ENCODE measurements around the gene KPNB1. TPM values are rescaled to one million over a fixed set of nuclear protein-coding genes. Genes with fewer than 3 reads are reported as not detected.

KPNB1 gene
- total and polyA plus RNA-seq, 2 experiments from 2014 or later: 274 to 599 TPM

DNA sequence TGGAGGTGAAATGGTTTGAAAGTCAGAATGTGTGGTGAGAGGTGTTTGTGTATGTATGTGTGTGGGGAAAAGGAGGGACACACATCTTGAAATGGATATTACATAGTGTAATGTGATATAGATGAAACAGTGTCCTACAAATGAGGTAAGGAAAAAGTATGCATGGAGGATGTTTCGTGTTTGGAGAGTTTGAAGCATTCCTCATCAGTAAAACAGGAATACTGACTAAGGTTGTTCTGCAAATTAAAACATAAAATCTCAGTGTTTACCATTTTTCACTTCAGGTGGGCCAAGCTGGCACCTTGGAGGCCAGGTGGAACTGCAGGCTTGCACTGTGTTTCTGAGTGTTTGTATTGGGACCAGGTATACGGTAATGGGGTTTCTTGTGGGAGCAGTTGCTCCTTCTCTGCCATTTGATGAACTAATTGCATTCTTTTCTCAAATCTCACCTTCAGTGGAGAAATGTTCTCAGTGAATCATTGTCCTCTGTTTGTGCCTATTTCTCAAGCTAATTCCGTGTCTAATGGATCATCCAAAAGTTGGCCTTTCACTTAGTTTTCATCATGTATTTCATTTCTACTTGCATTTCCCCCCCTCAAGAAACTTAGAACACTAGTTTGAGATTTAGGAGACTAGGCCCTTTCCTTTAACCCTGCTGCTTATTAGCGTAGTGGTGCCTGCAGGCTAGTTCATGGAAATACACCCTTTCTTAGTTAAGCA lies 36.0 kb downstream of the KPNB1 start:
- Histone ChIP-seq H3K27me3 (ENCODE audit: insufficient read depth) (no peaks in the 10 kb centered on the region), H3K4me2 (no peak overlapping the region), H3K27ac (ENCODE audit: low read depth) (0 out of 2 replicates have a peak overlapping the region, but pooled peaks have one; percentile 4), H2AFZ (no peak overlapping the region), H4K20me1 (replicated peaks; ENCODE audit: insufficient read depth) (peaks cover 25% of the 10 kb centered on the region; the same call in 1 of the 2 replicates), H3K4me1 (ENCODE audit: insufficient read depth) (peaks cover 9% of the 10 kb centered on the region), H3F3A (replicated peaks; ENCODE audit: low read depth) (peaks cover 35% of the 10 kb centered on the region), H3K36me3 (ENCODE audit: insufficient read depth) (peaks cover 31% of the 10 kb centered on the region), H3K79me2 (replicated peaks; ENCODE audit: insufficient read depth) (no peaks in the 10 kb centered on the region), H3K4me3 (no peak overlapping the region), H3K9me2 (ENCODE audit: insufficient read depth) (no peaks in the 10 kb centered on the region)
- no peak overlapping the region for H3K4me3 Mint-ChIP-seq
- DNase-seq (ENCODE audit: low spot score): no peak
- H3K9me3 Mint-ChIP-seq: no peaks in the 10 kb centered on the region
- H3K36me3 Mint-ChIP-seq (ENCODE audit: low read depth): peaks cover 46% of the 10 kb centered on the region
- peaks cover 29% of the 10 kb centered on the region for H3K4me1 Mint-ChIP-seq
- ATAC-seq: peak; percentile 6; the same call in 2 of the 3 replicates
- TF ChIP-seq, protein P1, sequence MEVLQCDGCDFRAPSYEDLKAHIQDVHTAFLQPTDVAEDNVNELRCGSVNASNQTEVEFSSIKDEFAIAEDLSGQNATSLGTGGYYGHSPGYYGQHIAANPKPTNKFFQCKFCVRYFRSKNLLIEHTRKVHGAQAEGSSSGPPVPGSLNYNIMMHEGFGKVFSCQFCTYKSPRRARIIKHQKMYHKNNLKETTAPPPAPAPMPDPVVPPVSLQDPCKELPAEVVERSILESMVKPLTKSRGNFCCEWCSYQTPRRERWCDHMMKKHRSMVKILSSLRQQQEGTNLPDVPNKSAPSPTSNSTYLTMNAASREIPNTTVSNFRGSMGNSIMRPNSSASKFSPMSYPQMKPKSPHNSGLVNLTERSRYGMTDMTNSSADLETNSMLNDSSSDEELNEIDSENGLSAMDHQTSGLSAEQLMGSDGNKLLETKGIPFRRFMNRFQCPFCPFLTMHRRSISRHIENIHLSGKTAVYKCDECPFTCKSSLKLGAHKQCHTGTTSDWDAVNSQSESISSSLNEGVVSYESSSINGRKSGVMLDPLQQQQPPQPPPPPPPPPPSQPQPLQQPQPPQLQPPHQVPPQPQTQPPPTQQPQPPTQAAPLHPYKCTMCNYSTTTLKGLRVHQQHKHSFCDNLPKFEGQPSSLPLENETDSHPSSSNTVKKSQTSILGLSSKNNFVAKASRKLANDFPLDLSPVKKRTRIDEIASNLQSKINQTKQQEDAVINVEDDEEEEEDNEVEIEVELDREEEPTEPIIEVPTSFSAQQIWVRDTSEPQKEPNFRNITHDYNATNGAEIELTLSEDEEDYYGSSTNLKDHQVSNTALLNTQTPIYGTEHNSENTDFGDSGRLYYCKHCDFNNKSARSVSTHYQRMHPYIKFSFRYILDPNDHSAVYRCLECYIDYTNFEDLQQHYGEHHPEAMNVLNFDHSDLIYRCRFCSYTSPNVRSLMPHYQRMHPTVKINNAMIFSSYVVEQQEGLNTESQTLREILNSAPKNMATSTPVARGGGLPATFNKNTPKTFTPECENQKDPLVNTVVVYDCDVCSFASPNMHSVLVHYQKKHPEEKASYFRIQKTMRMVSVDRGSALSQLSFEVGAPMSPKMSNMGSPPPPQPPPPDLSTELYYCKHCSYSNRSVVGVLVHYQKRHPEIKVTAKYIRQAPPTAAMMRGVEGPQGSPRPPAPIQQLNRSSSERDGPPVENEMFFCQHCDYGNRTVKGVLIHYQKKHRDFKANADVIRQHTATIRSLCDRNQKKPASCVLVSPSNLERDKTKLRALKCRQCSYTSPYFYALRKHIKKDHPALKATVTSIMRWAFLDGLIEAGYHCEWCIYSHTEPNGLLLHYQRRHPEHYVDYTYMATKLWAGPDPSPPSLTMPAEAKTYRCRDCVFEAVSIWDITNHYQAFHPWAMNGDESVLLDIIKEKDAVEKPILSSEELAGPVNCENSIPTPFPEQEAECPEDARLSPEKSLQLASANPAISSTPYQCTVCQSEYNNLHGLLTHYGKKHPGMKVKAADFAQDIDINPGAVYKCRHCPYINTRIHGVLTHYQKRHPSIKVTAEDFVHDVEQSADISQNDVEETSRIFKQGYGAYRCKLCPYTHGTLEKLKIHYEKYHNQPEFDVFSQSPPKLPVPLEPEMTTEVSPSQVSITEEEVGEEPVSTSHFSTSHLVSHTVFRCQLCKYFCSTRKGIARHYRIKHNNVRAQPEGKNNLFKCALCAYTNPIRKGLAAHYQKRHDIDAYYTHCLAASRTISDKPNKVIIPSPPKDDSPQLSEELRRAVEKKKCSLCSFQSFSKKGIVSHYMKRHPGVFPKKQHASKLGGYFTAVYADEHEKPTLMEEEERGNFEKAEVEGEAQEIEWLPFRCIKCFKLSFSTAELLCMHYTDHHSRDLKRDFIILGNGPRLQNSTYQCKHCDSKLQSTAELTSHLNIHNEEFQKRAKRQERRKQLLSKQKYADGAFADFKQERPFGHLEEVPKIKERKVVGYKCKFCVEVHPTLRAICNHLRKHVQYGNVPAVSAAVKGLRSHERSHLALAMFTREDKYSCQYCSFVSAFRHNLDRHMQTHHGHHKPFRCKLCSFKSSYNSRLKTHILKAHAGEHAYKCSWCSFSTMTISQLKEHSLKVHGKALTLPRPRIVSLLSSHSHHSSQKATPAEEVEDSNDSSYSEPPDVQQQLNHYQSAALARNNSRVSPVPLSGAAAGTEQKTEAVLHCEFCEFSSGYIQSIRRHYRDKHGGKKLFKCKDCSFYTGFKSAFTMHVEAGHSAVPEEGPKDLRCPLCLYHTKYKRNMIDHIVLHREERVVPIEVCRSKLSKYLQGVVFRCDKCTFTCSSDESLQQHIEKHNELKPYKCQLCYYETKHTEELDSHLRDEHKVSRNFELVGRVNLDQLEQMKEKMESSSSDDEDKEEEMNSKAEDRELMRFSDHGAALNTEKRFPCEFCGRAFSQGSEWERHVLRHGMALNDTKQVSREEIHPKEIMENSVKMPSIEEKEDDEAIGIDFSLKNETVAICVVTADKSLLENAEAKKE (CRISPR knock-in tag; IDR thresholded peaks at IDR 0.05): no peak
- TF ChIP-seq, protein P2, sequence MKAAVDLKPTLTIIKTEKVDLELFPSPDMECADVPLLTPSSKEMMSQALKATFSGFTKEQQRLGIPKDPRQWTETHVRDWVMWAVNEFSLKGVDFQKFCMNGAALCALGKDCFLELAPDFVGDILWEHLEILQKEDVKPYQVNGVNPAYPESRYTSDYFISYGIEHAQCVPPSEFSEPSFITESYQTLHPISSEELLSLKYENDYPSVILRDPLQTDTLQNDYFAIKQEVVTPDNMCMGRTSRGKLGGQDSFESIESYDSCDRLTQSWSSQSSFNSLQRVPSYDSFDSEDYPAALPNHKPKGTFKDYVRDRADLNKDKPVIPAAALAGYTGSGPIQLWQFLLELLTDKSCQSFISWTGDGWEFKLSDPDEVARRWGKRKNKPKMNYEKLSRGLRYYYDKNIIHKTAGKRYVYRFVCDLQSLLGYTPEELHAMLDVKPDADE (IDR thresholded peaks at IDR 0.05): no peak
- TF ChIP-seq EZH2 (IDR thresholded peaks at IDR 0.05; ENCODE audit: low read depth, unreplicated experiment) (no peak), POLR2AphosphoS5 (IDR thresholded peaks at IDR 0.05; ENCODE audit: low read depth) (no peak), NANOG (IDR thresholded peaks at IDR 0.05; ENCODE audit: borderline replicate concordance) (no peak), EZH2phosphoT487 (IDR thresholded peaks at IDR 0.05; ENCODE audit: unreplicated experiment) (no peak), ZNF331 (CRISPR knock-in tag; IDR thresholded peaks at IDR 0.05; ENCODE audit: low read depth) (no peak), STAT1 (IDR thresholded peaks at IDR 0.05; ENCODE audit: unreplicated experiment) (no peak), CREB1 (CRISPR knock-in tag; IDR thresholded peaks at IDR 0.05; ENCODE audit: low read depth) (no peak), JUNB (IDR thresholded peaks at IDR 0.05; ENCODE audit: unreplicated experiment) (no peak), ZNF114 (CRISPR knock-in tag; IDR thresholded peaks at IDR 0.05) (no peak)
- TF ChIP-seq, protein P3, sequence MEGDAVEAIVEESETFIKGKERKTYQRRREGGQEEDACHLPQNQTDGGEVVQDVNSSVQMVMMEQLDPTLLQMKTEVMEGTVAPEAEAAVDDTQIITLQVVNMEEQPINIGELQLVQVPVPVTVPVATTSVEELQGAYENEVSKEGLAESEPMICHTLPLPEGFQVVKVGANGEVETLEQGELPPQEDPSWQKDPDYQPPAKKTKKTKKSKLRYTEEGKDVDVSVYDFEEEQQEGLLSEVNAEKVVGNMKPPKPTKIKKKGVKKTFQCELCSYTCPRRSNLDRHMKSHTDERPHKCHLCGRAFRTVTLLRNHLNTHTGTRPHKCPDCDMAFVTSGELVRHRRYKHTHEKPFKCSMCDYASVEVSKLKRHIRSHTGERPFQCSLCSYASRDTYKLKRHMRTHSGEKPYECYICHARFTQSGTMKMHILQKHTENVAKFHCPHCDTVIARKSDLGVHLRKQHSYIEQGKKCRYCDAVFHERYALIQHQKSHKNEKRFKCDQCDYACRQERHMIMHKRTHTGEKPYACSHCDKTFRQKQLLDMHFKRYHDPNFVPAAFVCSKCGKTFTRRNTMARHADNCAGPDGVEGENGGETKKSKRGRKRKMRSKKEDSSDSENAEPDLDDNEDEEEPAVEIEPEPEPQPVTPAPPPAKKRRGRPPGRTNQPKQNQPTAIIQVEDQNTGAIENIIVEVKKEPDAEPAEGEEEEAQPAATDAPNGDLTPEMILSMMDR (conservative IDR thresholded peaks at IDR 0.05; ENCODE audit: low read depth in 2 of 2): no peak
- TF ChIP-seq, protein P4, sequence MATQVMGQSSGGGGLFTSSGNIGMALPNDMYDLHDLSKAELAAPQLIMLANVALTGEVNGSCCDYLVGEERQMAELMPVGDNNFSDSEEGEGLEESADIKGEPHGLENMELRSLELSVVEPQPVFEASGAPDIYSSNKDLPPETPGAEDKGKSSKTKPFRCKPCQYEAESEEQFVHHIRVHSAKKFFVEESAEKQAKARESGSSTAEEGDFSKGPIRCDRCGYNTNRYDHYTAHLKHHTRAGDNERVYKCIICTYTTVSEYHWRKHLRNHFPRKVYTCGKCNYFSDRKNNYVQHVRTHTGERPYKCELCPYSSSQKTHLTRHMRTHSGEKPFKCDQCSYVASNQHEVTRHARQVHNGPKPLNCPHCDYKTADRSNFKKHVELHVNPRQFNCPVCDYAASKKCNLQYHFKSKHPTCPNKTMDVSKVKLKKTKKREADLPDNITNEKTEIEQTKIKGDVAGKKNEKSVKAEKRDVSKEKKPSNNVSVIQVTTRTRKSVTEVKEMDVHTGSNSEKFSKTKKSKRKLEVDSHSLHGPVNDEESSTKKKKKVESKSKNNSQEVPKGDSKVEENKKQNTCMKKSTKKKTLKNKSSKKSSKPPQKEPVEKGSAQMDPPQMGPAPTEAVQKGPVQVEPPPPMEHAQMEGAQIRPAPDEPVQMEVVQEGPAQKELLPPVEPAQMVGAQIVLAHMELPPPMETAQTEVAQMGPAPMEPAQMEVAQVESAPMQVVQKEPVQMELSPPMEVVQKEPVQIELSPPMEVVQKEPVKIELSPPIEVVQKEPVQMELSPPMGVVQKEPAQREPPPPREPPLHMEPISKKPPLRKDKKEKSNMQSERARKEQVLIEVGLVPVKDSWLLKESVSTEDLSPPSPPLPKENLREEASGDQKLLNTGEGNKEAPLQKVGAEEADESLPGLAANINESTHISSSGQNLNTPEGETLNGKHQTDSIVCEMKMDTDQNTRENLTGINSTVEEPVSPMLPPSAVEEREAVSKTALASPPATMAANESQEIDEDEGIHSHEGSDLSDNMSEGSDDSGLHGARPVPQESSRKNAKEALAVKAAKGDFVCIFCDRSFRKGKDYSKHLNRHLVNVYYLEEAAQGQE (IDR thresholded peaks at IDR 0.05; ENCODE audit: unreplicated experiment): no peak
- peaks cover 15% of the 10 kb centered on the region for H3K27me3 Mint-ChIP-seq (ENCODE audit: insufficient read depth, low read depth, poor library complexity)
- H3K27ac Mint-ChIP-seq: no peak overlapping the region
